Loucy (cell line): ENCODE data around the gene DSCAML1.

Experiments
- H2AFZ ChIP-seq: fragments of 200-600 bp; sonication (generic); 2 replicates; pipeline ENCODE4 v1.6.0; 2016; ENCODE audit warnings: antibody characterized with exemption, mild to moderate bottlenecking, low read length, moderate library complexity
- H3F3A ChIP-seq: fragments of 200-600 bp; 2 replicates; pipeline ENCODE4 v1.6.0; 2016; ENCODE audit warnings: antibody characterized with exemption, low read depth, mild to moderate bottlenecking
- H3K27me3 ChIP-seq: fragments of 200-600 bp; sonication (generic); 2 replicates; pipeline ENCODE4 v1.6.1; 2014; ENCODE audit warnings: low read length, mild to moderate bottlenecking; ENCODE audit not compliant: insufficient read depth, poor library complexity, severe bottlenecking
- H3K36me3 ChIP-seq: fragments of 200-600 bp; sonication (generic); 2 replicates; pipeline ENCODE4 v1.6.1; 2016; ENCODE audit warnings: low read length; ENCODE audit not compliant: insufficient read depth
- H3K4me1 ChIP-seq: fragments of 200-600 bp; sonication (generic); 2 replicates; pipeline ENCODE4 v1.5.1; 2014; ENCODE audit warnings: low read length, mild to moderate bottlenecking; ENCODE audit not compliant: insufficient read depth, poor library complexity, severe bottlenecking
- H3K4me2 ChIP-seq: fragments of 200-600 bp; sonication (generic); 2 replicates; pipeline ENCODE4 v1.6.0; 2014; ENCODE audit warnings: antibody characterized with exemption, low read length, low read depth, mild to moderate bottlenecking; ENCODE audit not compliant: poor library complexity, severe bottlenecking
- H3K4me3 ChIP-seq: fragments of 200-600 bp; sonication (generic); 2 replicates; pipeline ENCODE4 v1.5.1; 2014; ENCODE audit warnings: low read length, mild to moderate bottlenecking, mixed read lengths; ENCODE audit not compliant: poor library complexity, severe bottlenecking
- H3K79me2 ChIP-seq: fragments of 200-600 bp; sonication (generic); 2 replicates; pipeline ENCODE4 v1.6.1; 2014; ENCODE audit warnings: low read length; ENCODE audit not compliant: insufficient read depth
- H3K9ac ChIP-seq: fragments of 200-600 bp; sonication (generic); 2 replicates; pipeline ENCODE4 v1.6.0; 2014; ENCODE audit warnings: mild to moderate bottlenecking, low read depth, low read length, moderate library complexity; ENCODE audit not compliant: poor library complexity, severe bottlenecking
- H3K9me2 ChIP-seq: fragments of 200-600 bp; sonication (generic); replicated peaks from 2 replicates; pipeline ENCODE4 v1.6.1; 2016; ENCODE audit warnings: low read depth, low read length, mixed read lengths
- H3K9me3 ChIP-seq: fragments of 200-600 bp; sonication (generic); 2 replicates; pipeline ENCODE4 v1.6.1; 2014; ENCODE audit warnings: mild to moderate bottlenecking, antibody characterized with exemption, low read length, low read depth; ENCODE audit not compliant: insufficient read depth
- H4K20me1 ChIP-seq: fragments of 200-600 bp; sonication (generic); 2 replicates; pipeline ENCODE4 v1.6.0; 2014; ENCODE audit warnings: antibody characterized with exemption, low read length, mild to moderate bottlenecking; ENCODE audit not compliant: insufficient read depth, poor library complexity, severe bottlenecking
- CTCF ChIP-seq: fragments of 200-600 bp; sonication (generic); conservative IDR thresholded peaks from 2 replicates; pipeline ENCODE4 v1.5.1; 2014; ENCODE audit warnings: mild to moderate bottlenecking, antibody characterized with exemption, low read length
- EZH2phosphoT487 ChIP-seq: fragments of 200-600 bp; IDR thresholded peaks from 2 replicates; pipeline ENCODE4 v1.6.1; 2018; ENCODE audit warnings: antibody characterized with exemption, mild to moderate bottlenecking, moderate library complexity, borderline replicate concordance

DSCAML1 gene

DNA sequence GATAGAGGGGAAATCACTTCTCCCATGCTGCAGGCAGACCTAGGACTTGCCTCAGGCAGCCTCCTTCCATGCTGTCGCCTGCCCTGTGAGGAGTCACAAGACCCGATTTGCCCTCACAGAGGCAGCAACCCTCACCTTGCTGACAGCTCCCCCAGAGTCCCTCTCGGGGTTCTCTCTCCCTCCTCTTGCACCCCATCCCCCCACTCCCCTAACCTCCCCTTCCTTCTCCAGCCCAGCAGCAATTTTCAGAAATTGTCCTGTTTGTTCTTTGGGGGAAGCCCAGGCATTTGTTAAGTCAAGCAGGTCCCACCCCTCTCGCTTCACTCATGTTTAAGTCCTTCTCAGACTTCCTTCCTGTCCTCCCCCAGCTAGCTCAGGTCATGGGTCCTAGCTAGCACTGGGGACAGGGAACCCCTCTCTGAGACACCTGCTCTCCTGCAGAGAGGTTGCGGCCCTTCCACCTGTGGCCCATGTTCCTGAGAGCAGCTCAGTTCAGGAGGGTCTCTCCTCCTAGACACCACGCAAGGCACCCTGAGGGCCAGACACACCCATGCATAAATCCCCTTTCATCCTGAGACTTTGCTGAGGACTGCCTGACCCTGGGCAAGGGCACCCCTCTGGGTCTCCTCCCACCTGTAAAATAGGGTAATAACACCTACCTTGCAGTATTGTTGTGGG lies 33.8 kb upstream of the DSCAML1 start:
- TF ChIP-seq CTCF: no peak
- no peak for TF ChIP-seq EZH2phosphoT487
- H3K27me3 ChIP-seq: no peaks in the 10 kb centered on the region
- H3F3A ChIP-seq: no peaks in the 10 kb centered on the region
- peaks cover 21% of the 10 kb centered on the region for H3K79me2 ChIP-seq
- no peaks in the 10 kb centered on the region for H4K20me1 ChIP-seq
- H3K4me2 ChIP-seq: peak overlapping the region; percentile 58
- H3K4me1 ChIP-seq: peaks cover 74% of the 10 kb centered on the region
- no peaks in the 10 kb centered on the region for H3K36me3 ChIP-seq
- H3K9me2 ChIP-seq: no peaks in the 10 kb centered on the region
- peak overlapping the region; percentile 68 for H3K9ac ChIP-seq
- H3K9me3 ChIP-seq: no peaks in the 10 kb centered on the region
- H3K4me3 ChIP-seq: peak overlapping the region; percentile 19
- no peak overlapping the region for H2AFZ ChIP-seq

DNA sequence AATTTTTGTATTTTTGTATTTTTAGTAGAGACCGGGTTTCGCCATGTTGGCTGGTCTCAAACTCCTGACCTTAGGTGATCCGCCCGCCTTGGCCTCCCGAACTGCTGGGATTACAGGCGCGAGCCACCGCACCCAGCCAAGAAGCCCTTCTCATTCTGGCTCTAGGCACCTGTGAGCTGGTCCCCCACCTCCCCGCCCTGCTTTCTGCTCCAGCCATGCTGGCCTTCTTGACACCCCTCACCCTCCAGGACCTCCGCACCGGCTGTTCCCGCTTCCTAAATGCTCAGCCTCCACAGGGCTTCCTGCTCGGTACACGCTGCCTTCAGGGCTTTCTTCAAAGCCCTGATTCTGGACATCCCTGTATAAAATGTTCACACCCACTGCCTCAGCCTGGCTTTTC lies 33.1 kb upstream of the DSCAML1 start:
- TF ChIP-seq CTCF: no peak
- peaks cover 81% of the 10 kb centered on the region for H3K4me1 ChIP-seq
- H3K36me3 ChIP-seq: no peaks in the 10 kb centered on the region
- no peaks in the 10 kb centered on the region for H3F3A ChIP-seq
- peak overlapping the region; percentile 68 for H3K9ac ChIP-seq
- no peak overlapping the region for H2AFZ ChIP-seq
- no peaks in the 10 kb centered on the region for H3K9me3 ChIP-seq
- H3K27me3 ChIP-seq: no peaks in the 10 kb centered on the region
- peaks cover 28% of the 10 kb centered on the region for H3K79me2 ChIP-seq
- H3K4me3 ChIP-seq: peak overlapping the region; percentile 19
- H4K20me1 ChIP-seq: no peaks in the 10 kb centered on the region
- H3K9me2 ChIP-seq: no peaks in the 10 kb centered on the region
- peak overlapping the region; percentile 58 for H3K4me2 ChIP-seq

- no peaks in the 10 kb centered on the region for H3K9me2 ChIP-seq
- no peaks in the 10 kb centered on the region for H3K9me3 ChIP-seq
- peak overlapping the region; percentile 78 for H3K9ac ChIP-seq
- H3K36me3 ChIP-seq: no peaks in the 10 kb centered on the region
- H3K4me1 ChIP-seq: peaks cover 89% of the 10 kb centered on the region
- H3K27me3 ChIP-seq: no peaks in the 10 kb centered on the region
- H2AFZ ChIP-seq: no peak overlapping the region
- H3K4me2 ChIP-seq: peak overlapping the region; percentile 90
- TF ChIP-seq EZH2phosphoT487 (no peak), CTCF (no peak)
- H3K79me2 ChIP-seq: peaks cover 32% of the 10 kb centered on the region
- H3K4me3 ChIP-seq: peak overlapping the region; percentile 51
- no peaks in the 10 kb centered on the region for H4K20me1 ChIP-seq
- H3F3A ChIP-seq: 0 out of 2 replicates have a peak, but pooled peaks cover under 1% of the 10 kb centered on the region
Measured at GRCh38 chr11:117829369-117829725, 32.3 kb upstream of the DSCAML1 start.
